CD4-positive, alpha-beta T cell treated with Interferon gamma for 1 hour (primary cell): ENCODE measurements around the gene CCNY.

Experiments
- DNase-seq: peaks from one replicate; pipeline ENCODE4 v3.0.0-alpha.2; 2020

Gene CCNY

DNA sequence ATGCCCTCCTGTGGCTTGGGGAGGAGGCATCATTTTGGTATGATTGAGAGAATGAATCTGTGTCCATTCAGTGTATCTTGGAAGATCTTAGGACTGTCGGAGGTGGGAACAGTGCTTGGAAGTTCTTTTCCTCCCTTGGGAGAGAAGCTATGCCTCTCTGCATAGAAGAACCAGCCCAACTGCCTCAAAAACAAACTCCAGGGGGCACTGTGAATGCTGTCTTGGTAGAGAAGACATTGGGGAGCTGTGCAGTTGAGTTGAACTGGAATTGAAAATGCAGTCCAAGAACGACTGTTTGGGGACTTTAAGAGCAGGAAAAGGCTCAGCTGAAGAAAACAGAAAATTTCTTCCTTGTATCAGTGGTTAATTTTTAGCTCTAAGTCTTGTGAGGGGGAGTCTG lies 263.9 kb downstream of the CCNY start:
- DNase-seq = no peak

DNA sequence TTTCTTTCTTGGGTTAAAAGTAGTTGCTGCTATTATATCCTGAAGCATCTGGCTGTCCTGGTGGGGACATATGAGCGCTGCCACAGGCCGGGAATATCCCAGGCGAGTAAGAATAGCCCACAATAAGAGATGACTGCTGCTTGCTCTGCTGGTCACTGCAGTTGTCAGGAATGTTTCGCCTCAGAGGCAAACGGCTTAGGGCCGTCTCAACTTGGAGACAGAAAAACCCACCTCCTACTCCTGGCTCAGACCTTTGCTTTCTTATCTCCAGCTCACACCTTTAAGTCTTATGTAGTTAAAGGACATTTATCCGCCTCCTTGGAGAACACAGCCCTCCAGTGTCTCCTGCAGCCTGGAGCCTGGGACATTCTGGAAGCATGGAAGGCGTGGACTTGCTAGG lies 268.9 kb downstream of the CCNY start, which contains the start of gene GJD4:
Gene GJD4 (plus strand): TSS at position 151 of the 400 bp plus-strand sequence. CDS start 227 bp downstream, at position 378.
- DNase-seq = no peak

DNA sequence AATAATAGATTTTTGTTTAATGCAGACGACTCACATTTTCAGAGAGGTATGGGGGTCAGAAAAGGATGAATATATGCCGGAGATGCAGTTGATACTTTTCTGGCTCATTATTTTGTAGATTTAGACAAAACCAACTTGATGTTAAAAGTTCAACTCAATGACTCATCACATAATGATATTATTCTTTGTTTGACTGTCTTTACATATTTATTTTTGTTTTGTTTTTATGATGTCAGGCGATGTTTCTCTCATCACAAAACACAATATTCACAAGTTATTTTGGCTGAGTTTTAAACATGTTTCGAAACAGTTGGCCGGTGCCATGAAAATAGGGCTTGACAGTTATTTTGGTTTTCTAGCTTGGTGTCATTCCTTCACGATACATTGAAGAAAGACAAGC lies 270.1 kb downstream of the CCNY start:
- DNase-seq = no peak

DNA sequence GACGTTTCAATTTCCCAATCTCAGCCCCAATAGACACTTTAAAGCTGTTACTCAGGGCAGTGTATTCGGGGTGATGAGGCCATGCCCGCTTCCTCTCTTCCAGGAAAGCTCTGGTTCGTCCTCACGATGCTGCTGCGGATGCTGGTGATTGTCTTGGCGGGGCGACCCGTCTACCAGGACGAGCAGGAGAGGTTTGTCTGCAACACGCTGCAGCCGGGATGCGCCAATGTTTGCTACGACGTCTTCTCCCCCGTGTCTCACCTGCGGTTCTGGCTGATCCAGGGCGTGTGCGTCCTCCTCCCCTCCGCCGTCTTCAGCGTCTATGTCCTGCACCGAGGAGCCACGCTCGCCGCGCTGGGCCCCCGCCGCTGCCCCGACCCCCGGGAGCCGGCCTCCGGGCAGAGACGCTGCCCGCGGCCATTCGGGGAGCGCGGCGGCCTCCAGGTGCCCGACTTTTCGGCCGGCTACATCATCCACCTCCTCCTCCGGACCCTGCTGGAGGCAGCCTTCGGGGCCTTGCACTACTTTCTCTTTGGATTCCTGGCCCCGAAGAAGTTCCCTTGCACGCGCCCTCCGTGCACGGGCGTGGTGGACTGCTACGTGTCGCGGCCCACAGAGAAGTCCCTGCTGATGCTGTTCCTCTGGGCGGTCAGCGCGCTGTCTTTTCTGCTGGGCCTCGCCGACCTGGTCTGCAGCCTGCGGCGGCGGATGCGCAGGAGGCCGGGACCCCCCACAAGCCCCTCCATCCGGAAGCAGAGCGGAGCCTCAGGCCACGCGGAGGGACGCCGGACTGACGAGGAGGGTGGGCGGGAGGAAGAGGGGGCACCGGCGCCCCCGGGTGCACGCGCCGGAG lies 271.4 kb downstream of the CCNY start:
- no peak for DNase-seq

DNA sequence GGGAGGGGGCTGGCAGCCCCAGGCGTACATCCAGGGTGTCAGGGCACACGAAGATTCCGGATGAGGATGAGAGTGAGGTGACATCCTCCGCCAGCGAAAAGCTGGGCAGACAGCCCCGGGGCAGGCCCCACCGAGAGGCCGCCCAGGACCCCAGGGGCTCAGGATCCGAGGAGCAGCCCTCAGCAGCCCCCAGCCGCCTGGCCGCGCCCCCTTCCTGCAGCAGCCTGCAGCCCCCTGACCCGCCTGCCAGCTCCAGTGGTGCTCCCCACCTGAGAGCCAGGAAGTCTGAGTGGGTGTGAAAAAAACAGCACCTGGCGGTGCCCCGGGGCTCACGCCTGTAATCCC lies 272.0 kb downstream of the CCNY start:
- no peak for DNase-seq

DNA sequence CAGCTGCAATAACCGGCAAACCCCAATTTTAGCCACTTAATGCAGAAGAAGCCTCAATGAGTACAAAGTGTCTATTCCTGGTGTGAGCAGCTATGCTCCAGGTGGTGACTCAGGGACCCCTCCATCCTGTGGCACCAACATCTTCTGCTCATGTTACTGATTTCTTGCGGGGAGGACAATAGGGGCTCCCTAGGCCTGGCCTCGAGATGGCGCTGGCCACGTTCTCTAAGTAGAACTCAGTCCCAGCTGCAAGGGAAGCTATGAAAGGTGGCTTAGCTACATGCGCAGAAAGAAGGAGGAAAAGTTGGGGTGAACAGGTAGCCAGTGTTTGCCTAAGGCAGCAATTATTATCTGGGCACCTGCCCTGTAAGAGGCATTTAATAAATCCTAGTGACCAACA lies 275.4 kb downstream of the CCNY start:
- DNase-seq = no peak

DNA sequence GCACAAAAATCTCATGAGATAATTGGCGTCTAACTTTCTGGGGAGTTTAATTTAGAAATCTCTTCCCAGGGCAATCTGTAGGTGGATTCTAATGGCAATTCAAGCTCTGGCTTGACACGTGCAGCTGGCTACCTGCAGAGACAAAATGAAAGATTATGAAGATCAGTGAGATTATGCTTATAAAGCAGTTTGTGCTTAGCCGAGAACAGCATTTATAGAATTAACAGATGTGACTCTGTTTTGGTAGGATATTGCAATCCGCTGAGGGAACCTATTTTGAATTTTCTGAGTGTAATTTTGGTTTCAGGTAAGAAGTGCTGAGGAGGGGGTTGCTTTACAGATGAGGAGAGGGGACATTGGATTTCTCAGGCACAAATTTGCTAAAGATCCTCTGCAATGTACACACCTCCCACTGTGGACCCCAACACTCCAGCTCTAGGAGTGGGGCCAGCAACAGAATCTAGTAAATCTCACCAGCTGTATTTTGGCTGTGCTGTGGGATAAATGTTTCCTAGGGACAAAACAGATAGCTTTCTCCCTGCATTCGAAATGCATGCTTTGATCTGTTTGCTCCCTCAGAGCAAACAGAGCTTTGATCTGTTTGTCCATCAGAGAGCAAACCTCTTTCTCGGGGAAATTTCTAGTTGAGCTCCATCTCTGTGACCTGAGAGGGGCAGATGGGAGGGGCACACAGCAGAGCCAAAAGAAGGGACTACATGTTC lies 276.2 kb downstream of the CCNY start:
- DNase-seq = no peak

DNA sequence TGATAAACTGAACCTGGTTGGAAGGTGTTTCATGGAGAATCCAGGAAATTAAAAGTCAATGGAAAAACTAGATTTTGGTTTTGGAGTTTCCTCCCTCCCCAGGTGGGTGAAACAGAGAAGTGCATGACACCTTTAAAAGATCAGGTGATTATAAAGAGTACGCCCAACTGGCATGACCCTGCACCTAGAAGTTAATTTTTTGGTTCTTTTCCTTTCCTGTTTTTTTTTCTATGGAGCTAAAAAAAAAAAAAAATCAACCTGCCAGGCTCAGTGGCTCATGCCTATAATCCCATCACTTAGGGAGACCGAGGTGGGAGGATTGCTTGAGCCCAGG lies 276.8 kb downstream of the CCNY start:
- DNase-seq = no peak

DNA sequence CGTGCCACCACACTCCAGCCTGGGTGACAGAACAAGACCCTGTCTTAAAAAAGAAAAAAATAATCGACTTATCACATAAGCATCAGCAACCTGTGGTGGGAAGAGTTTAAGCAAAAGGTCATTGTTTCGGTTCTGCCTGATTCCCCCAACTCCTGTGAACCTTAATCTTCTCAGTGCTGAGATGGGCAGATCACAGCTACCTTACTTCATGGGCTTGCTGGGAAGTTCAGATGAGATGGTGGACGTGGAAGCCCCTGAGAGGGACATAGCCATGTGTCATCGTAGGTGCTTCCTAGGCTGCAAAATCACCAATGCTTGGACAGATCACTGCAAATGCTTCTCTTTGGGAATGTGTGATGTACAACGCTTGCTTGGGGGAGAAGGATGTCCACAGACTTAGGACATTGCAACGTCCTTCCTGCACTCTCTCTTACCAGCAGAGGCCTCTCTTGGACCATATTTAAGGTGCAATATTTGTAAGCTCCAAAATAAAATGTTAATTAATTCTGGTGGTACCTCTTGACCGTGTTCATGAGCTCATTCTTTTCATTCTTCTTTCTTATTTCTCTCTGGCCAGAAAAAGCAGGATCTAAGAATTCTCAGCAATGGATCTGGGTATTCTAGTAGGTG lies 277.4 kb downstream of the CCNY start:
- DNase-seq = no peak

DNA sequence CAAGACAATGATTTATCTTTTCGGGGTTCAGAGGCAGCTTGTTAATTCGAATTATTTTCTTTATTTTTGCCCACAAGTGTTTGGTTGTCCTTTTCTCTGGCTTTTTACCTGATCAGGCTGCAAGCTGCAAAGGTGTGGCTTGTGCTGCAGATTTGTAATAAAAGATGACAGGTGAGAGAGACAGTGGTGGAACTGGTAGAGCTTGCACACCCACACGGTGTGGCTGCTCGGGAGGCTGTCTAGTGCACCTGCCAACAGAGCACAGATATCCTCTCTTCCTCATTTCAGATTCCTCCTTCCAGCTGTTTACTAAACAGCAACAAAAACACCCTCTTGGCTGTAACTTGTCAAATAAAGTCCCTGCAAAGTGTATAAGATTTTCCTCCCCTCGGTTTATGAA lies 278.0 kb downstream of the CCNY start:
- no peak for DNase-seq
